ENCODE results near the gene DEPDC5.

Gene DEPDC5

GRCh38 chr22:31933406-31933805 lies 179.6 kb downstream of the DEPDC5 start:
- no peak for DNase-seq

DNA sequence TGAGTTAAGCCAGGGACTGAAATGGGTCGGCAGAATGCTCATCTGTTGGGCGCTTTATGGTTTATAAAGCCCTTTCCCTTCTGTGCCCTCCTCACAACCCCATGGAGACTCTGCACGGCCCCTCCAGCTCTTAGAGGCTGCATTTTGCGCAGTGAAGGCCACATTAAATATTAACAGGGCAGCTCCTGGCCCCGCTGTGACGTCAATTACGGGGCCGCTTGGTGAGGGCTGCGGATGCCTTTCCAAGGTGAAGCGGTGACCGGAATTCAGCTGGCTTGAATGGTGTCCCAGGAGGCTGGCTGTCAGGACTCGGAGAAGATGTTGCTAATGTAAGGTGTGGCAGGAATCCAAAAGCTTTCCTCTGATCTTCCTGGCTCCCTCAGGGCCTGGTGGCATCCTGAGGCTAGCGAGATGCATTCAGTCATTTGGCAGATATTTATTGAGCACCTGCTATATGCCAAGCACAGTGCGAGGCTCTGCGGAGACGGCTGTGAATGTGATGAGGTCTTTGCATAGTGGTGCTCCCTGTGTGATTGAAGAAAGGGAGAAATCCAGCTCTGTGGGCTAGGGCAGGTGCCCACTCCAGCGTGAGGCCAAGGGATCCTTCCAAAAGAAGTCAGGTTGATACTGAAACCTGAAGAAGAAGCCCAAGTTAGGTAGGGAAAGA lies 180.1 kb downstream of the DEPDC5 start:
- DNase-seq: no peak

- DNase-seq: no peak
Observed at GRCh38 chr22:31935961-31936635, 182.3 kb downstream of the DEPDC5 start.

DNA sequence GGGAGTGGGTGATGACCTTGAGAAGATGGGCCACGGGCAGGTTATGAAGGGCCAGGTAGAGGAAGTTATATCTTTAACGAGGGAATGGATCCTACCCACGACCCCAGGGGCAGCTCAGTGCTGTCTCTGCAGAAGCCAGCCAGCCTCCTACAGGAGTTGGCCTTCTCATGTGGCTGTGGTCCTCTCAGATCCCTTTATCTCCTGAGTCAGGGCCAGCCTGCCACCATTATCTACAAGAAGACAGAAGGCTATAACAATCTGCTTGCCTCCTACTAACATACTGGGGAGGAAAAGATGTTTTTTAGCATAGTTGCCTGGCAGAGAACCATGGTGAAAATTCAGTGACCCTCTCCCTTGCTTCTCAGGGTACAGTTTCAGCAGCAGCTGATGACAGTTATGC lies 183.5 kb downstream of the DEPDC5 start:
- DNase-seq: no peak

DNA sequence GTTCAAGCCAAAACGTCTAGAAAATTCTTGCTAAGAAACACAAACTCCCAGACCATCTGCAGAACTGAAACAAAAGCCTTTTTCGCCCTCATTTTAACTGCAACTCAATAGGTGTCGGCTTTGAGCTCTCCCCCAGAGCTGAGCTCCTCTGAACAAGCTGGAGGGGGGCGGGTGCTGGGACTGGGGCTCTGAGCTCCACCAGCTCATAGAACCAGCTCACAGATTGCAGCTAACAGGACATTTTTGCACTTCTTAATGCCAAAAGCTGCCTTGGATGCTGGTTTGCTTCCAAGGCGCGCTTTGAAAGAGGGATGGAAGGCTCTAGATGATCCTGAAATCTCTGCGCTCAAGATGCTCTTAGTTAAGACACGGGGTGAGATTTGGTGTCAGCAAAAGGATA lies 184.5 kb downstream of the DEPDC5 start:
- DNase-seq: no peak

DNA sequence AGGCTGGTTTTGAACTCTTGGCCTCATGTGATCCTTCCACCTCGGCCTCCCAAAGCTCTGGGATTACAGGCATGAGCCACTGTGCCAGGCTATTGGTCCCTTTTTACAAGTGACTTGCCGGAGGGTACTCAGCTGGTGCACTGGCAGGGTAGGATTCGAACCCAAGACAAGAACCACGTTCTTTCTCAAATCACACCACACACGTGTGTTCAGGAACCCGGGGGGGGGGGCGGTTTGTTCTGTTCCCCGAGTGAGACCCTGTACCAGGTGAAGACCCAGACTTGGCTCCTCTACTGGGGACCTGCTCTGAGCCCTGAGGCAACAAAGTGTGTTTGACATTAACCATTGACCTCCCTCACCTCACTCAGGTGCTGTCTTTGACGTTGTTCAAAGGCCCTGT lies 186.7 kb downstream of the DEPDC5 start:
- no peak for DNase-seq

GRCh38 chr22:31942091-31942490 lies 188.3 kb downstream of the DEPDC5 start:
- DNase-seq: no peak

GRCh38 chr22:31943206-31943977 lies 189.6 kb downstream of the DEPDC5 start:
- DNase-seq: no peak

DNA sequence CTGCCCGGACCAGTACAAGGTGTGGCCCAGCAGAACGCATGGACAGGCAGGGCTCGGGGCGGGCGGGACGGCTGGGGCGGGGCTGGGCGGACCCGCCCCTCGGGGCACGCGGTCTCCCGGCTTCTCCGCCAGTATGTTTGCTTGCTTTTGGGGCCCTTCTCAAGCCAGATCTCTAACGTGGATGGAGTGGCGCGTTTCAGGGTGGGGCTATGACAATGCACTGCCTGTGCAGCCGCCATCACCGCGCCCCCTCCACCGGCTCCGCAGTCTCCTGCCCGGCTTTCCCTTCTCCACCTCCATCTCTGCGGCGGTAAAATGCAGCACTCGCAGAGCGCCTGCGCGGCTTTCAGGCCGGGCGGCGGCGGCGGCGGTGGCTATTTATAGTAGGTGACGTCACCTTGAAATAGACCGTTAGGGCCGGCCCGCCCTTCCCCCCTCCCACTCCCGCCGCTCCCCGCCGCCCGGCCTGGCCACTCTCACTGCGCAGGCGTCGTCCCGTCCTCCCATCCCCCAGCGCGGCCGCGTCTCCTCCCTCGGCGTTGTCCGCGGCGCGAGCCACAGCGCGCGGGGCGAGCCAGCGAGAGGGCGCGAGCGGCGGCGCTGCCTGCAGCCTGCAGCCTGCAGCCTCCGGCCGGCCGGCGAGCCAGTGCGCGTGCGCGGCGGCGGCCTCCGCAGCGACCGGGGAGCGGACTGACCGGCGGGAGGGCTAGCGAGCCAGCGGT lies 190.3 kb downstream of the DEPDC5 start, which contains the start of gene YWHAH:
YWHAH (plus strand) TSS at position 558 of the 722 bp plus-strand sequence. CDS start 199 bp downstream, outside the sequence.
- peak; percentile 93 for DNase-seq

DNA sequence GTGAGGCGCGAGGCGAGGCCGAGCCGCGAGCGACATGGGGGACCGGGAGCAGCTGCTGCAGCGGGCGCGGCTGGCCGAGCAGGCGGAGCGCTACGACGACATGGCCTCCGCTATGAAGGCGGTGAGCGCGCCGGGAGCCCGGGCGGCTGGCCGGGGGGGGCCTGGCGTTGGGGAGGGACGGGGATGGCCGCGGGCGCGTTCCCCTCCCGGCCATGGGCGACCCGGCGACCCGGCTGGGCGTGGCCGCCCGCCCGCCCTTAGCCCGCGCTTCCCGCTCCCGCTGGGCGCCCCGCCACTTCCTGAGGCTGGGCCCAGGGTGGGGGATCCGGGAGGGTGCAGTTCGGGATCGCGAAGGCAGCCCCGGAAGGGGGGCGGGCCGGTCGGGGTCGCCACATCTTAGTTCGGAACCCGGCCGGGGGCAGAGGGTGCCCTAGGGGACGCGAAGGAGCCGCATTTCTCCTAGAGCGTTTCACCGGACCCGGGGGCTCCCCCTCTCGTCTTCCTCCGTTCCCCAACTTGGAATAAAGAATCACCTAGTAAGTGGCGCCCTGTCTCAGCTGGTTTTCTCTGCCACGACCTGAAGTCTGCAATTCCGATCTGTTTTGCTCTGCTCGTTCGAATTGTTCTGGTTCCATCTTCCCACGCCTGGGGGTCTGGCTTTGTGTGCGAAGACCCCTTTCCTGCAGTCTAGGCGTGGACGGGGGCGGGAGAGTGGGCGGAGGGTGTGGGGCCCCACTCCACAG lies 191.1 kb downstream of the DEPDC5 start:
- DNase-seq: peak; percentile 40 to 44

- no peak for DNase-seq
Observed at GRCh38 chr22:31945443-31945855, 191.6 kb downstream of the DEPDC5 start.

GRCh38 chr22:31945971-31946680 lies 192.3 kb downstream of the DEPDC5 start:
- no peak for DNase-seq

GRCh38 chr22:31947296-31947695 lies 193.5 kb downstream of the DEPDC5 start:
- no peak for DNase-seq

GRCh38 chr22:31948002-31948401 lies 194.2 kb downstream of the DEPDC5 start:
- DNase-seq: no peak

GRCh38 chr22:31950226-31950625 lies 196.4 kb downstream of the DEPDC5 start:
- DNase-seq: no peak

DNA sequence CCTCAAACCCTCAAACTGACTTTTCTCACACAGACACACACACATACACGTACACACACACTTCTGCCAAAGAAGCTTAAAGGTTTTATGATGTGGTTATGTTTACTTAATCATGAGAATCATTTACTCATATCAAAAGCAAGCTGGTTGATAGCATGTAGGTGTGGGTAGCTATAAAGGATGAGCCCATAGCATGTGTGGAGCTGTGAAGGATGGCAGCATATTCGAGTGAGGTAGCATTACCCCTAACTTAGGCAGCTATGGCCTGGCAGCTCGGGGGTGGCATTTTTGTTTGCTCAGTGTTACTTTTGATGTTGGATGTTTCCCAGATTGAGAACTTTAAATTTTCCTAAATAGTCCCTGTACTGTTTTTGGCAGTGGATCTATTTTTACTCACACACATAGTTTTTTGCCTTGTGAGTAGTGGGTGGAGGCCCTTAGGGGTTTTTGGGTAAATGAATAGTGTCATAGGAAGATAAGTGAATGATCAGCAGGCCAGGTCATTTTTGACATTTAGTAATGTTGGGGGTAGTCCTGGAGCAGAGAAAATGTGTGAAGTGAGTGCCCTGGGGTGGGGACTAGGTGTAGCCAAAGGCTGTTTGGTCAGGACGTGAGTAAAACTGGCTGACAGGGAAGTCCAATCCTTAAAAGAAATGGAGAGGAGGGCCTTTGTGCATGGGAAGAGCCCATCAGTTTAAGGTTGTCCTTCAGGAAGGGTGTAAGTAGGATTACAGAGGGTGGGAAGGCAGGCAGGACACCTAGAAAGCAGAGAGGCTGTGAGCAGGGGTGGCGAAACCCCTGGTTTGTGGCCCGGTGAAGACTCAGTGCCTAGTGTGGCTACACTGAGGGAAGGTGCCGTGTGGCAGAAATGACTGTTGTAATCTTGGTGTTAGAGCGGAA lies 197.6 kb downstream of the DEPDC5 start:
- DNase-seq: peak; percentile 48 to 57

- no peak for DNase-seq
Observed at GRCh38 chr22:31952094-31952401, 198.2 kb downstream of the DEPDC5 start.

- DNase-seq: no peak
Observed at GRCh38 chr22:31952472-31952871, 198.7 kb downstream of the DEPDC5 start.

GRCh38 chr22:31953261-31953660 lies 199.4 kb downstream of the DEPDC5 start:
- DNase-seq: no peak
